ENCODE results near the gene SARS2. TPM values are rescaled to one million over a fixed set of nuclear protein-coding genes. Genes with fewer than 3 reads are reported as not detected.

The SARS2 gene
- total and polyA plus RNA-seq, 11 donors = 9.0 to 29.1 (median 16.7) TPM

DNA sequence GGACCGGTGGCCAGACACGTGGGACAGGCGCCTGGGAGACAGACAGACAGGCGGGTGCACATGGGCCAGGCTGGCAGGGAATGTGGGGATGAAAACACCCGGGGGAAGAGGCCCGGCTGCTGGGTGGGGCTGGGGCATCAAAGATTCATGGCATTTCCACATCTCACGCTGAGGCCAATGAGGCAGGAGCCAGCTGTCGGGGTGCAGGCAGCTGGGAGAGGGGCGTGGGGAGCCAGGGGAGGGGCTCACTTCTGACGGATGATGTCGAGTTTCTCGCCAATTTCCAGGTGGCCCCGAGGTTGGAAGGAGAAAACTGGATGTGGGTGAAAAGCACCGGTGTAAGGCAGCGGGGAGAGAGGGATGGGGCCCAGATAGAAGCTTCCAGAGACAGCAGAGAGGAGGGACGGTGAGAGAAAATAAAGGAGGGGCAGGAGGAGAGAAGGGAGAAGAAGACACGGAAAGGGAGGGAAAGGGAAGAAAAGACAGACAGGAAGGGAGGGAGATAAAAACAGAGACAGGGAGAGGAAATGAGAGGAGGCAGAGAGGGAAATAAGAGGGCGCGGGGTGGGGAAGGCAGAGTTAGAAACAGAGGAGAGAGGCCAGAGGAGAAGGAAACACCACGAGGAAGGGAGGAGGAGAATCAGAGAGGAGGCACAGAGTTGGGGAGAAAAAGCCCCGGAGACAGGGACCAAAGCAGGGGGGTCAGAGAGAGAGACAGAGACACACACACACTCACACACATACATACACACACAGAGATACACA is 10.5 kb downstream of the SARS2 start:
- Histone ChIP-seq H3K27ac (no peak overlapping the region), H3K36me3 (peaks cover 0 to 31% (median 21%) of the 10 kb centered on the region in 9 donors), H3K27me3 (no peaks in the 10 kb centered on the region), H3K9me3 (no peaks in the 10 kb centered on the region), H3K4me3 (no peak overlapping the region), H3K4me1 (no peaks in the 10 kb centered on the region)
- TF ChIP-seq POLR2A (IDR thresholded peaks at IDR 0.05) = no peak
- TF ChIP-seq, protein P1, sequence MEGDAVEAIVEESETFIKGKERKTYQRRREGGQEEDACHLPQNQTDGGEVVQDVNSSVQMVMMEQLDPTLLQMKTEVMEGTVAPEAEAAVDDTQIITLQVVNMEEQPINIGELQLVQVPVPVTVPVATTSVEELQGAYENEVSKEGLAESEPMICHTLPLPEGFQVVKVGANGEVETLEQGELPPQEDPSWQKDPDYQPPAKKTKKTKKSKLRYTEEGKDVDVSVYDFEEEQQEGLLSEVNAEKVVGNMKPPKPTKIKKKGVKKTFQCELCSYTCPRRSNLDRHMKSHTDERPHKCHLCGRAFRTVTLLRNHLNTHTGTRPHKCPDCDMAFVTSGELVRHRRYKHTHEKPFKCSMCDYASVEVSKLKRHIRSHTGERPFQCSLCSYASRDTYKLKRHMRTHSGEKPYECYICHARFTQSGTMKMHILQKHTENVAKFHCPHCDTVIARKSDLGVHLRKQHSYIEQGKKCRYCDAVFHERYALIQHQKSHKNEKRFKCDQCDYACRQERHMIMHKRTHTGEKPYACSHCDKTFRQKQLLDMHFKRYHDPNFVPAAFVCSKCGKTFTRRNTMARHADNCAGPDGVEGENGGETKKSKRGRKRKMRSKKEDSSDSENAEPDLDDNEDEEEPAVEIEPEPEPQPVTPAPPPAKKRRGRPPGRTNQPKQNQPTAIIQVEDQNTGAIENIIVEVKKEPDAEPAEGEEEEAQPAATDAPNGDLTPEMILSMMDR (IDR thresholded peaks at IDR 0.05) = no peak
- DNase-seq = peak in 1 of 5 donors; percentile 24
- intact Hi-C loops (cut with DNase I) = loop anchor here in 4 of 10 donors (10.0 kb wide), 6 partner anchors 85 to 525 kb away; partner anchors contain the start of genes ECH1 (in 1 of the 4) and FAM98C (in 1 of the 4)
- WGBS, 4 donors = 60 to 73% (median 69%) methylated on average over 19 to 21 of the region's 21 CpGs
- ATAC-seq = no peak

DNA sequence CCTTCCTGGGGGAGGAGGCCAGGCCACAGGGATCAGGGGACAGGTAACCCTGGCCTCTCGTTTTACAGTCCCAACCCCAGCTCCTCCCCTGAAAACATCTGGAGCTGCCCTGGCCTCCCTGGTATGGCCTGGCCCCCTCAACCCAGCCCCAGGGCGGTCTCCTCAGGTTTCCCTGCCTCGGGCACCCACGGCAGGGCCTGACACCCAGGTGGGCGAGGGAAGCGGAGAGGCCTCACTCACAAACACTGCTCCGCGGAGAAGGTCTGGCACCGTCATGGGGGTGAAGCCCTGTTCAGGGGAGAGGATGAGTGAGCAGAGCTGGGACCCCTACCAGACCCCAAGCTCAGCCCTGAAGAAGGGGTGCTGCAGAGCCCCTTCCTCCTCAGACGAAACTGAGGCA is 12.0 kb downstream of the SARS2 start:
- no peak overlapping the region for H3K4me3 ChIP-seq
- H3K27ac ChIP-seq = no peak overlapping the region
- H3K27me3 ChIP-seq = no peaks in the 10 kb centered on the region
- DNase-seq (peak in 1 of 5 donors; percentile 14), ATAC-seq (no peak)
- WGBS, 4 donors = 81 to 94% (median 92%) methylated on average over 6 to 10 of the region's 10 CpGs
- no peak for TF ChIP-seq POLR2A (IDR thresholded peaks at IDR 0.05)
- TF ChIP-seq, protein P1 (IDR thresholded peaks at IDR 0.05) = no peak
- intact Hi-C loops (cut with DNase I) = no loop called here
- no peaks in the 10 kb centered on the region for H3K4me1 ChIP-seq
- H3K36me3 ChIP-seq = peaks cover 0 to 17% (median 8%) of the 10 kb centered on the region in 9 donors
- H3K9me3 ChIP-seq = no peaks in the 10 kb centered on the region

DNA sequence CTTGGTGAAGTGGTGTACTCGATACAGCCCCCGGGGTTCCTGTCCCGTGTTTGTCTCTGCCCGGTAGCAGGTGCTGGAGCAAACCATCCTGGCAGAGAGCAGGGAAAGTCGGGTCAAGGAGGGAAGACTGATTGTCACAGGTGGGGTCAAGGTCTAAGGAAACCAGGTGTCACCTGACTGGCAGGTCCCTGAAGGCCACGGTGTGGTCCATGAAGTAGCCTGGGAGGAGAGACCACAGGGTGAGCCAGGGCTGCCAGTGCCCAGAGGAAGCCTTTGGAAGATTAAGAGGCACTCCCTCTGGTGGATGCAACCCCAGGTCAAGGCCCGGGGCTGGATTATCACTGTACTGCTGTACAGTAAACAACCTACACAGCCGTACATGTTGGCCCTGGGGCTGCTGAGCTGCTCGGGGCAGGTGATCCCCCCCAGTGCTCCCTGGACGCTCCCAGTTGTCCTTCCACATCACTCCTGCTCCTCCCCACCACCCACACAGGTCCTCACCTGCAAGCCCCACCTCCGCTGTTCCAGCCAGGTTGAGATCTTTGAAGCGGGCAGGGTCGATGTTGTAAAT is 12.6 kb downstream of the SARS2 start:
- intact Hi-C loops (cut with DNase I) = no loop called here
- no peak overlapping the region for H3K4me3 ChIP-seq
- H3K9me3 ChIP-seq = no peaks in the 10 kb centered on the region
- H3K4me1 ChIP-seq = no peaks in the 10 kb centered on the region
- TF ChIP-seq, protein P1 (IDR thresholded peaks at IDR 0.05) = peak in 2 of 12 donors; percentile 4 to 11
- TF ChIP-seq POLR2A (IDR thresholded peaks at IDR 0.05) = no peak
- no peak overlapping the region for H3K27ac ChIP-seq
- no peaks in the 10 kb centered on the region for H3K27me3 ChIP-seq
- 81 to 84% (median 81%) methylated on average over 13 of the region's 13 CpGs for WGBS, 4 donors
- H3K36me3 ChIP-seq = peaks cover 0 to 16% (median 8%) of the 10 kb centered on the region in 9 donors
- ATAC-seq = peak in 2 of 4 donors; percentile 11 to 36
- peak in 1 of 5 donors; percentile 23 for DNase-seq

DNA sequence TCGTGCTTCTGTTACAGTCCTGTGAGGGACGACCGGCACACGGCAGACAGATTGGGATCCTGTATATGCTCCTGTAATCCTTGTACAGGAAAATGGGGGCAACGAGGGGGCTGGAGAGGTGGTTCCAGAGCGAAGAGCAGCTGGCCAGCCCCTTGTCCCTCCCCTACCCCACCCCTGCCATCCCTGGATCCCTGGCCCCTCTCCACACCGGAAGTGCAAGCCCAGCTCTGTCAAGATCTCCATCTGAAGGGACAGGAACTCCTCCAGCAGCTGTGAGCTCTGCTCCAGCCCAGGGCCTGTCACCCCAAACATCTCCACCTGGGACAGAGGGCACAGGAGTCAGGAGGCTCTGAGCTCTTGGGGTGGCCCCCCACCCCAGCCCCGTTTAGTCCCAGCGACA is 13.0 kb downstream of the SARS2 start:
- TF ChIP-seq, protein P1 (IDR thresholded peaks at IDR 0.05) = no peak
- no peak for TF ChIP-seq POLR2A (IDR thresholded peaks at IDR 0.05)
- no peaks in the 10 kb centered on the region for H3K4me1 ChIP-seq
- H3K36me3 ChIP-seq = peaks cover 0 to 15% (median 8%) of the 10 kb centered on the region in 9 donors
- H3K27me3 ChIP-seq = no peaks in the 10 kb centered on the region
- WGBS, 4 donors = 75 to 85% (median 81%) methylated on average over 8 to 9 of the region's 9 CpGs
- no peaks in the 10 kb centered on the region for H3K9me3 ChIP-seq
- H3K4me3 ChIP-seq = no peak overlapping the region
- DNase-seq = peak in 1 of 5 donors; percentile 17
- no peak for ATAC-seq
- intact Hi-C loops (cut with DNase I) = no loop called here
- H3K27ac ChIP-seq = no peak overlapping the region

Measured in heart left ventricle (tissue), 16 donors.